SU-DHL-6 (cell line): ENCODE data around the gene KAZN.

ENCODE experiments used
- EZH2phosphoT487 ChIP-seq: fragments of 200-600 bp; sonication (generic), shearing (Covaris generic); conservative IDR thresholded peaks from 2 replicates; pipeline ENCODE4 v1.6.1; 2018; ENCODE audit warnings: mild to moderate bottlenecking, antibody characterized with exemption, low read length, moderate library complexity, mixed read lengths
- TF ChIP-seq, protein P1 (sequence below): fragments of 200-600 bp; sonication (generic); IDR thresholded peaks from one replicate; pipeline ENCODE4 v1.5.1; 2017; ENCODE audit warnings: antibody characterized with exemption, mild to moderate bottlenecking, low read length, moderate library complexity; ENCODE audit not compliant: insufficient read depth, poor library complexity, severe bottlenecking

DNA sequence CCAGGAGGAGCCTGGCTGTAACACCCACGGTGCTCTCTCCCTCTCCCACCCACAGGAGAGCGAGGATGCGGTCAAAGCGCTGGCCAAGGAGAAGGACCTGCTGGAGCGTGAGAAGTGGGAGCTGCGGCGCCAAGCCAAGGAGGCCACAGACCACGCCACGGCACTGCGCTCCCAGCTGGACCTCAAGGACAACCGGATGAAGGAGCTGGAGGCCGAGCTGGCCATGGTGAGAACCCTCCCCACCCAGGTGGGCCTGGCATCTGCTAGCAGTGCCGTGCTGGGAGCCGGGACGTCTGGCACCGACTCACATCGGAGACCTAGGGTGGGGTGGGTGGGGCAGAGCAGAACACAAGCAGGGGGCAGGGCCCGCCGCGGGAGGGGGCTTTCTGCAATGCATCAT is 445.4 kb downstream of the KAZN start:
- TF ChIP-seq, protein P1, sequence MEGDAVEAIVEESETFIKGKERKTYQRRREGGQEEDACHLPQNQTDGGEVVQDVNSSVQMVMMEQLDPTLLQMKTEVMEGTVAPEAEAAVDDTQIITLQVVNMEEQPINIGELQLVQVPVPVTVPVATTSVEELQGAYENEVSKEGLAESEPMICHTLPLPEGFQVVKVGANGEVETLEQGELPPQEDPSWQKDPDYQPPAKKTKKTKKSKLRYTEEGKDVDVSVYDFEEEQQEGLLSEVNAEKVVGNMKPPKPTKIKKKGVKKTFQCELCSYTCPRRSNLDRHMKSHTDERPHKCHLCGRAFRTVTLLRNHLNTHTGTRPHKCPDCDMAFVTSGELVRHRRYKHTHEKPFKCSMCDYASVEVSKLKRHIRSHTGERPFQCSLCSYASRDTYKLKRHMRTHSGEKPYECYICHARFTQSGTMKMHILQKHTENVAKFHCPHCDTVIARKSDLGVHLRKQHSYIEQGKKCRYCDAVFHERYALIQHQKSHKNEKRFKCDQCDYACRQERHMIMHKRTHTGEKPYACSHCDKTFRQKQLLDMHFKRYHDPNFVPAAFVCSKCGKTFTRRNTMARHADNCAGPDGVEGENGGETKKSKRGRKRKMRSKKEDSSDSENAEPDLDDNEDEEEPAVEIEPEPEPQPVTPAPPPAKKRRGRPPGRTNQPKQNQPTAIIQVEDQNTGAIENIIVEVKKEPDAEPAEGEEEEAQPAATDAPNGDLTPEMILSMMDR: no peak
- TF ChIP-seq EZH2phosphoT487: no peak
